ENCODE results near the gene ANKRD24. TPM values are rescaled to one million over a fixed set of nuclear protein-coding genes. Genes with fewer than 3 reads are reported as not detected.

The ANKRD24 gene
- total and polyA plus RNA-seq, 2 of the 13 experiments (the other 11 are each of a cell fraction or from before 2014, with no cell fraction given), result 0.13 to 0.24 TPM

DNA sequence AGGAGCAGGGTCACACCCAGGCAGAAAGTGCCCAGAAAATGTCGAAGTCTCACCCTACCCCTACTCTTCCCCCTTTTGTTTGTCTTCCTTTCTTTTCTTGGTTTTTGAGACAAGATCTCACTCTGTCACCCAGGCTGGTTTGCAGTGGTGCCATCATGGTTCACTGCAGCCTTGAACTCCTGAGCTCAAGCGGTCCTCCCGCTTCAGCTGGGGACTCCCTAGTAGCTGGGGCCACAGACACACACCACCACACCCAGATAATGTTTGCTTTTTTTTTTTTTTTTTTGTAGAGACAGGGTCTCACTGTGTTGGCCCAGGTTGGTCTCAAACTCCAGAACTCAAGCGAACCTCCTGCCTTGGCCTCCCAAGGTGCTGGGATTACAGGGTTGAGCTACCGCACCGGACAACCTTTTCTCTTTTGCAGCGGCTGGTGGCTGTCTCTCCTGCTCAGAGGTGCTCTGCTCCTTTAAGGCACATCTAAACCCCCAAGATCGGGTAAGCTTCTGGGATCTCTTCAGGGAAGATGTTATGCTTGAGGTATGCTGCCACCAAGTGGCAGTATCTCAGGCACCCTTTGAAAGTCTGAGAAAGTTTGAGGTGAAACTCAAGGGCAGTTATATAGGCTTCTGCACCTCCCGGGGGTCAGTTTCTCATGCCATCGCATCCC lies 24.5 kb downstream of the ANKRD24 start:
- Histone ChIP-seq H2AFZ (ENCODE audit: low read length) (no peak overlapping the region), H3K27me3 (ENCODE audit: control insufficient read depth in 1 of 2, insufficient read depth in 2 of 2, low read length in 2 of 2) (peaks cover 3 to 5% of the 10 kb centered on the region in 2 experiments; a peak in 4 of 5 replicates), H3K9me3 (ENCODE audit: low read length) (no peaks in the 10 kb centered on the region), H3K4me1 (ENCODE audit: insufficient read depth, low read length) (peaks cover 16% of the 10 kb centered on the region), H3K4me3 (replicated peaks in 1 of 3; ENCODE audit: insufficient read depth in 1 of 3, low read depth in 2 of 3, low read length in 3 of 3) (no peak overlapping the region), H4K20me1 (ENCODE audit: insufficient read depth, low read length) (no peaks in the 10 kb centered on the region), H3K27ac (ENCODE audit: extremely low read length, insufficient read depth, low read length) (no peak overlapping the region), H3K36me3 (replicated peaks in 1 of 2; ENCODE audit: control insufficient read depth in 1 of 2, insufficient read depth in 2 of 2, low read length in 2 of 2) (no peaks in the 10 kb centered on the region), H3K79me2 (ENCODE audit: insufficient read depth, low read length) (no peaks in the 10 kb centered on the region), H3K9ac (ENCODE audit: insufficient read depth, low read depth, low read length) (no peak overlapping the region), H3K4me2 (ENCODE audit: low read depth, low read length) (no peak overlapping the region)
- DNase-seq (ENCODE audit: low spot score) (no peak), ATAC-seq (no peak), FAIRE-seq (no peak)
- in situ Hi-C loops (cut with HindIII; ENCODE audit: extremely low pct_ligation_motif_present, low pct_unique_long_range_greater_than_20kb), result loop anchor here (25.0 kb wide), 1 partner anchor 345 kb away; the partner anchor contains the start of gene ZFR2
- CTCF ChIA-PET (ENCODE audit: low intra/inter-chr PET ratio, low total read pairs), result no interaction called here
- POLR2A ChIA-PET, result no interaction called here
- intact Hi-C loops (cut with micrococcal nuclease; ENCODE audit: unreplicated experiment), result no loop called here
- WGBS (ENCODE audit: low lambda C conversion rate), result 41% methylated on average over 10 of the region's 10 CpGs
- BruUV-seq (replicated peaks), result no TSS peak
- TF ChIP-seq ZNF776 (CRISPR knock-in tag; IDR thresholded peaks at IDR 0.05) (no peak), STAG1 (CRISPR knock-in tag; IDR thresholded peaks at IDR 0.05) (peak; percentile 51), ZNF713 (CRISPR knock-in tag; IDR thresholded peaks at IDR 0.05) (no peak), NFE2 (CRISPR knock-in tag; IDR thresholded peaks at IDR 0.05) (no peak), ZFY (CRISPR knock-in tag; IDR thresholded peaks at IDR 0.05) (no peak), MYNN (CRISPR knock-in tag; IDR thresholded peaks at IDR 0.05; ENCODE audit: low read depth) (no peak), ZNF230 (CRISPR knock-in tag; IDR thresholded peaks at IDR 0.05) (no peak), ZNF747 (CRISPR knock-in tag; IDR thresholded peaks at IDR 0.05; ENCODE audit: borderline replicate concordance) (no peak), GPBP1L1 (CRISPR knock-in tag; IDR thresholded peaks at IDR 0.05) (no peak), ZNF589 (CRISPR knock-in tag; conservative IDR thresholded peaks at IDR 0.05) (no peak), SP1 (IDR thresholded peaks at IDR 0.05) (no peak), SP1 (CRISPR knock-in tag; IDR thresholded peaks at IDR 0.05) (no peak), ZBTB10 (CRISPR knock-in tag; IDR thresholded peaks at IDR 0.05; ENCODE audit: borderline replicate concordance) (no peak), ZNF878 (CRISPR knock-in tag; IDR thresholded peaks at IDR 0.05) (no peak), ZNF468 (CRISPR knock-in tag; IDR thresholded peaks at IDR 0.05) (no peak), ZNF557 (CRISPR knock-in tag; IDR thresholded peaks at IDR 0.05) (no peak), ZNF263 (CRISPR knock-in tag; IDR thresholded peaks at IDR 0.05) (peak; percentile 80)
- TF ChIP-seq, protein P1, sequence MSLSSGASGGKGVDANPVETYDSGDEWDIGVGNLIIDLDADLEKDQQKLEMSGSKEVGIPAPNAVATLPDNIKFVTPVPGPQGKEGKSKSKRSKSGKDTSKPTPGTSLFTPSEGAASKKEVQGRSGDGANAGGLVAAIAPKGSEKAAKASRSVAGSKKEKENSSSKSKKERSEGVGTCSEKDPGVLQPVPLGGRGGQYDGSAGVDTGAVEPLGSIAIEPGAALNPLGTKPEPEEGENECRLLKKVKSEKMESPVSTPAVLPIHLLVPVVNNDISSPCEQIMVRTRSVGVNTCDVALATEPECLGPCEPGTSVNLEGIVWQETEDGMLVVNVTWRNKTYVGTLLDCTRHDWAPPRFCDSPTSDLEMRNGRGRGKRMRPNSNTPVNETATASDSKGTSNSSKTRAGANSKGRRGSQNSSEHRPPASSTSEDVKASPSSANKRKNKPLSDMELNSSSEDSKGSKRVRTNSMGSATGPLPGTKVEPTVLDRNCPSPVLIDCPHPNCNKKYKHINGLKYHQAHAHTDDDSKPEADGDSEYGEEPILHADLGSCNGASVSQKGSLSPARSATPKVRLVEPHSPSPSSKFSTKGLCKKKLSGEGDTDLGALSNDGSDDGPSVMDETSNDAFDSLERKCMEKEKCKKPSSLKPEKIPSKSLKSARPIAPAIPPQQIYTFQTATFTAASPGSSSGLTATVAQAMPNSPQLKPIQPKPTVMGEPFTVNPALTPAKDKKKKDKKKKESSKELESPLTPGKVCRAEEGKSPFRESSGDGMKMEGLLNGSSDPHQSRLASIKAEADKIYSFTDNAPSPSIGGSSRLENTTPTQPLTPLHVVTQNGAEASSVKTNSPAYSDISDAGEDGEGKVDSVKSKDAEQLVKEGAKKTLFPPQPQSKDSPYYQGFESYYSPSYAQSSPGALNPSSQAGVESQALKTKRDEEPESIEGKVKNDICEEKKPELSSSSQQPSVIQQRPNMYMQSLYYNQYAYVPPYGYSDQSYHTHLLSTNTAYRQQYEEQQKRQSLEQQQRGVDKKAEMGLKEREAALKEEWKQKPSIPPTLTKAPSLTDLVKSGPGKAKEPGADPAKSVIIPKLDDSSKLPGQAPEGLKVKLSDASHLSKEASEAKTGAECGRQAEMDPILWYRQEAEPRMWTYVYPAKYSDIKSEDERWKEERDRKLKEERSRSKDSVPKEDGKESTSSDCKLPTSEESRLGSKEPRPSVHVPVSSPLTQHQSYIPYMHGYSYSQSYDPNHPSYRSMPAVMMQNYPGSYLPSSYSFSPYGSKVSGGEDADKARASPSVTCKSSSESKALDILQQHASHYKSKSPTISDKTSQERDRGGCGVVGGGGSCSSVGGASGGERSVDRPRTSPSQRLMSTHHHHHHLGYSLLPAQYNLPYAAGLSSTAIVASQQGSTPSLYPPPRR (CRISPR knock-in tag; IDR thresholded peaks at IDR 0.05; ENCODE audit: borderline replicate concordance), result no peak
